ENCODE data around the gene TMCO4. TPM values are rescaled to one million over a fixed set of nuclear protein-coding genes. Genes with fewer than 3 reads are reported as not detected.

TMCO4 gene
- total and polyA plus RNA-seq, 7 donors, result 16.3 to 25.1 (median 21.9) TPM

DNA sequence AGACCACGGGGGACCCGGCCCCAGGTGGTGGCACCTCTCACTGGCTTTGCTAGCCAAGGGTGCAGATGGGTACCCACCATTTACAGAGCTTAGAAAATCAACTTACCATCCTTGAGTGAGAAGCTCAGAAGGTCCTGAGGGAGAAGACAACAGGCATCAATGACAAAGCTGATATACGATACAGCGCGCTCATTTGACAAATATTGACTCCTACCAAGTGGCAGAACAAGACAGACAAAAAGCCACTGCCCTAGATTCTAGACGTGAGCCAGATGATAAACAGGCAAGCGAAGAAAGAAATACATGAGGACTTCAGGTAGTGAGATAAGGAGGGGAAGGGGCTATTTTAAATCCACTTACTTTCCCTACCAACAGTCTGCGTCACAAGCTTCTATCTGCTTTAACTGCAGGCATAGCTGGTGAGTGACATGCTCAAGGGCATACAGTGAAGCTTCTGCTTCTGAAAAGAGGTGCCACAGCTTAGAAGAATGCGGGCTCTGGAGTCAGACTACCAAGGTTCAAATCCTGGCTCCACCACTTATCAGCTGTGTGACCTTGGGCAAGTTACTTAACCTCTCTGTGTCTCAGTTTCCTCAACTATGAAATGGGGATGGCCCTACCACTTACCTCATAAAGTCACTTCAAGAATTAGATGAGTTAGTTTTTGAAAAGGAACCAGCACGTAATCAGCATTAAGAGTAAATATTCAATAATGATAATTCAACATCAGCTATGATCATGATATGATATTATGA is 29.1 kb downstream of the TMCO4 start:
- no peak for TF ChIP-seq POLR2AphosphoS5 (IDR thresholded peaks at IDR 0.05)
- TF ChIP-seq POLR2A (IDR thresholded peaks at IDR 0.05), result no peak
- TF ChIP-seq EP300 (IDR thresholded peaks at IDR 0.05), result no peak
- no peak for TF ChIP-seq CTCF (IDR thresholded peaks at IDR 0.05)
- H3K9me3 ChIP-seq, result no peaks in the 10 kb centered on the region
- H3K36me3 ChIP-seq, result peaks cover 0 to 67% (median 16%) of the 10 kb centered on the region in 4 donors
- H3K4me1 ChIP-seq, result no peaks in the 10 kb centered on the region
- no peak overlapping the region for H3K27ac ChIP-seq
- no peak overlapping the region for H3K4me3 ChIP-seq
- 78 to 81% methylated on average over 10 of the region's 10 CpGs for WGBS, 2 donors
- no peaks in the 10 kb centered on the region for H3K27me3 ChIP-seq
- intact Hi-C loops (cut with DNase I), result no loop called here
- no peak for DNase-seq

GRCh38 chr1:19769211-19769932 is 30.3 kb downstream of the TMCO4 start:
- Histone ChIP-seq H3K36me3 (peaks cover 0 to 55% (median 13%) of the 10 kb centered on the region in 4 donors), H3K27me3 (no peaks in the 10 kb centered on the region), H3K9me3 (no peaks in the 10 kb centered on the region), H3K27ac (no peak overlapping the region), H3K4me1 (no peaks in the 10 kb centered on the region), H3K4me3 (no peak overlapping the region)
- intact Hi-C loops (cut with DNase I), result no loop called here
- TF ChIP-seq CTCF (IDR thresholded peaks at IDR 0.05) (no peak), POLR2A (IDR thresholded peaks at IDR 0.05) (no peak), EP300 (IDR thresholded peaks at IDR 0.05) (no peak), POLR2AphosphoS5 (IDR thresholded peaks at IDR 0.05) (no peak)
- DNase-seq, result no peak
- WGBS, 2 donors, result 86 to 88% methylated on average over 10 of the region's 10 CpGs

GRCh38 chr1:19768353-19769210 is 31.1 kb downstream of the TMCO4 start:
- Histone ChIP-seq H3K4me3 (no peak overlapping the region), H3K9me3 (no peaks in the 10 kb centered on the region), H3K27me3 (no peaks in the 10 kb centered on the region), H3K27ac (no peak overlapping the region), H3K4me1 (no peaks in the 10 kb centered on the region), H3K36me3 (peaks cover 0 to 54% (median 12%) of the 10 kb centered on the region in 4 donors)
- intact Hi-C loops (cut with DNase I), result no loop called here
- no peak for DNase-seq
- WGBS, 2 donors, result 85 to 92% methylated on average over 18 of the region's 18 CpGs
- TF ChIP-seq EP300 (IDR thresholded peaks at IDR 0.05), result no peak
- TF ChIP-seq POLR2A (IDR thresholded peaks at IDR 0.05), result no peak
- no peak for TF ChIP-seq POLR2AphosphoS5 (IDR thresholded peaks at IDR 0.05)
- TF ChIP-seq CTCF (IDR thresholded peaks at IDR 0.05), result no peak

- Histone ChIP-seq H3K27ac (no peak overlapping the region), H3K4me3 (no peak overlapping the region), H3K27me3 (no peaks in the 10 kb centered on the region), H3K9me3 (no peaks in the 10 kb centered on the region), H3K4me1 (no peaks in the 10 kb centered on the region), H3K36me3 (peaks cover 0 to 37% (median 9%) of the 10 kb centered on the region in 4 donors)
- TF ChIP-seq CTCF (IDR thresholded peaks at IDR 0.05), result no peak
- TF ChIP-seq POLR2A (IDR thresholded peaks at IDR 0.05), result no peak
- no peak for TF ChIP-seq POLR2AphosphoS5 (IDR thresholded peaks at IDR 0.05)
- no peak for TF ChIP-seq EP300 (IDR thresholded peaks at IDR 0.05)
- WGBS, 2 donors, result 83 to 84% methylated on average over 10 of the region's 10 CpGs
- intact Hi-C loops (cut with DNase I), result no loop called here
- DNase-seq, result no peak
Observed at GRCh38 chr1:19765623-19766022, 34.1 kb downstream of the TMCO4 start.

Measured in sigmoid colon (tissue), 7 donors.